Right kidney (tissue), 1 donor: Measurements from ENCODE around the gene CNOT10.

Experiments used
- DNase-seq: peaks from one replicate; pipeline ENCODE4 v3.0.0-alpha.2; 2016

Gene CNOT10

GRCh38 chr3:32817558-32818228 is 132.7 kb downstream of the CNOT10 start, which contains the start of gene TRIM71:
TSS of gene TRIM71 (plus strand) at chr3:32817997. CDS start at chr3:32818081, 84 bp downstream.
- DNase-seq: peak; percentile 84

- peak; percentile 83 for DNase-seq
Measured at GRCh38 chr3:32818229-32818969, 133.4 kb downstream of the CNOT10 start.

- DNase-seq: no peak
Measured at GRCh38 chr3:32818970-32819511, 134.1 kb downstream of the CNOT10 start.

- DNase-seq: peak; percentile 76
Measured at GRCh38 chr3:32819551-32820348, 134.8 kb downstream of the CNOT10 start.

- DNase-seq: no peak
Measured at GRCh38 chr3:32820430-32820829, 135.4 kb downstream of the CNOT10 start.

- no peak for DNase-seq
Measured at GRCh38 chr3:32820971-32821685, 136.1 kb downstream of the CNOT10 start.

- peak; percentile 80 for DNase-seq
Measured at GRCh38 chr3:32821686-32822296, 136.8 kb downstream of the CNOT10 start.

- DNase-seq: no peak
Measured at GRCh38 chr3:32822609-32823498, 137.9 kb downstream of the CNOT10 start.
